ENCODE data around the gene FTL.
A peak's percentile ranks its signal among the peaks of the same experiment; 100 is the strongest.

The FTL gene

DNA sequence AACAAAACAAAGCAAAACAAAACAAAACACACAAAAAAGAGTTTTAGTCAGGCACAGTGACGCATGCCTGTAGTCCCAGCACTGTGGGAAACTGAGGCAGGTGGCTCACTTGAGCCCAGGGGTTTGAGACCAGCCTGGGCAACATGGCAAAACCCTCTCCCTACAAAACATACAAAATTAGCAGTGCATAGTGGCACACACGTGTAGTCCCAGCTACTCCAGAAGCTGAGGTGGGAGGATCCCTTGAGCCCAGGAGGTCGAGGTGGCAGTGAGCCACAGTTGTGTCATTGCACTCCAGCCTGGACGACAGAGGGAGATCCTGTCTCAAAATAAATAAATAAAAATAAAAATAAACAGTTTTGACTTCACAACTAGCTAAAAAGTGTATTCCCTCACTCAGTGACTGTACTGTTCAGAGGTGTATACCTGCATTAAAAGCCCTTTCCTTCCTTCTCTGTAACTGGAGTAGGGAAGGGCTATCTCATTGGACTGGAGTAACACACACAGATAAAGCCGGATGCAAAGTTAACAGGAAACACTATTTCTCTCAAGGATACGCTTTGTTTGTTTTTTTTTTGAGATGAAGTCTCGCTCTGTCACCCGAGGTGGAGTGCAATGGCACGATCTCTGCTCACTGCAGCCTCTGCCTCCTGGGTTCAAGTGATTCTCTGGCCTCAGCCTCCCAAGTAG, 14.1 kb upstream of the FTL start:
- ChIA-PET CTCF (interaction anchor here (1.2 kb wide), 1 partner anchor 20 kb away, joined by 4 read pairs; no protein-coding TSS in a partner anchor), POLR2A (ENCODE audit: low non-redundant PET) (no interaction called here)
- DNase-seq (ENCODE audit: low spot score), result no peak
- no peak overlapping the region for H3K27ac ChIP-seq
- TF ChIP-seq, protein P1, sequence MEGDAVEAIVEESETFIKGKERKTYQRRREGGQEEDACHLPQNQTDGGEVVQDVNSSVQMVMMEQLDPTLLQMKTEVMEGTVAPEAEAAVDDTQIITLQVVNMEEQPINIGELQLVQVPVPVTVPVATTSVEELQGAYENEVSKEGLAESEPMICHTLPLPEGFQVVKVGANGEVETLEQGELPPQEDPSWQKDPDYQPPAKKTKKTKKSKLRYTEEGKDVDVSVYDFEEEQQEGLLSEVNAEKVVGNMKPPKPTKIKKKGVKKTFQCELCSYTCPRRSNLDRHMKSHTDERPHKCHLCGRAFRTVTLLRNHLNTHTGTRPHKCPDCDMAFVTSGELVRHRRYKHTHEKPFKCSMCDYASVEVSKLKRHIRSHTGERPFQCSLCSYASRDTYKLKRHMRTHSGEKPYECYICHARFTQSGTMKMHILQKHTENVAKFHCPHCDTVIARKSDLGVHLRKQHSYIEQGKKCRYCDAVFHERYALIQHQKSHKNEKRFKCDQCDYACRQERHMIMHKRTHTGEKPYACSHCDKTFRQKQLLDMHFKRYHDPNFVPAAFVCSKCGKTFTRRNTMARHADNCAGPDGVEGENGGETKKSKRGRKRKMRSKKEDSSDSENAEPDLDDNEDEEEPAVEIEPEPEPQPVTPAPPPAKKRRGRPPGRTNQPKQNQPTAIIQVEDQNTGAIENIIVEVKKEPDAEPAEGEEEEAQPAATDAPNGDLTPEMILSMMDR (conservative IDR thresholded peaks at IDR 0.05; ENCODE audit: low read depth), result no peak

DNA sequence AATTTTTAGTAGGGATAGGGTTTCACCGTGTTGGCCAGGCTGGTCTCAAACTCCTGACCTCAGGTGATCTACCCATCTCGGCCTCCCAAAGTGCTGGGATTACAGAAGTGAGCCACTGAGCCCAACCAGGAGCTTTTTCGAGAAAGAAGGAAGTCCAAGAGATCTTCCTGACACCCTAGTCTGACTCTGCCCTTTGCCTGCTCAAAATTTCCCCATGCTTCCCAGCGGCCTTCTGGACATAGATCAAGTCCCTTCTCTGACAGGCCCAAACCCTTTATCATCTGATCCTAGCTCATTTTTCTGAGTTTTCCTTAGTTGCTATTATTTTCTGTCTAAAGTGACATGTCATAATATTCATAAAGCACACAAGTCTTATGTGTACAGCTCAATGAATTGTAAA, 12.0 kb upstream of the FTL start:
- ChIA-PET POLR2A (ENCODE audit: low non-redundant PET) (interaction anchor here (0.8 to 1.2 kb wide), 2 partner anchors 9 to 77 kb away, joined by 3 to 5 read pairs; no protein-coding TSS in a partner anchor), CTCF (interaction anchor here (0.6 kb wide), 1 partner anchor 158 kb away, joined by 3 read pairs; no protein-coding TSS in a partner anchor)
- peak overlapping the region; percentile 85; the same call in 1 of the 2 replicates for H3K27ac ChIP-seq
- DNase-seq (ENCODE audit: low spot score), result no peak
- TF ChIP-seq, protein P1 (conservative IDR thresholded peaks at IDR 0.05; ENCODE audit: low read depth), result no peak

DNA sequence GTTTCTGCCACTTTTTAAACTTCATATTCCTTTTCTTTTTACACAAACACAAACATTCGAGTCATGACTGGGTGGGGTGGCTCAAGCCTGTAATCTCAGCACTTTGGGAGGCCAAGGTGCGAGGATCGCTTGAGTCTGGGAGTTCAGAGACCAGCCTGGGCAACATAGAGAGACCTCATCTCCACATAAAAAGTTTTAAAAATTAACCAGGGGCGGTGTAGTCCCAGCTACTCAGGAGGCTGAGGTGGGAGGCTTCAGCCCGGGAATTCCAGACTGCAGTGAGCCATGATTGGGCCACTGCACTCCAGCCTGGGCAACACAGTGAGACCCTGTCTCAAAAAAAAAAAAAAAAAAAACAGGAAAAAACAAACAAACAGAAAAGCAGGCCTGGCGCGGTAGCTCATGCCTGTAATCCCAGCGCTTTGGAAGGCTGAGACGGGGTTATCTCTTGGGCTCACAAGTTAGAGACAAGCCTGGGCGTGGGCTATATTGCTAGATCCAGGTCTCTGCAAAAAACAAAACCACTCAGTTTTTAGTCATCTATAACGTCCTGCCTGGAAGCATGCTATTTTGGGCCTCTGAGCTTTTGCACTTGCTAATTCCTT, 11.0 kb upstream of the FTL start:
- TF ChIP-seq, protein P1 (conservative IDR thresholded peaks at IDR 0.05; ENCODE audit: low read depth), result no peak
- CTCF ChIA-PET, result interaction anchor here (0.6 kb wide), 2 partner anchors 54 to 60 kb away, joined by 4 to 5 read pairs; no protein-coding TSS in a partner anchor
- POLR2A ChIA-PET (ENCODE audit: low non-redundant PET), result interaction anchor here (0.6 kb wide), 2 partner anchors 21 to 400 kb away, joined by 3 to 9 read pairs; no protein-coding TSS in a partner anchor
- no peak for DNase-seq (ENCODE audit: low spot score)
- peak overlapping the region; percentile 85 for H3K27ac ChIP-seq

GRCh38 chr19:48954595-48955307, 10.4 kb upstream of the FTL start, which contains the start of gene BAX:
TSS of gene BAX (plus strand) at chr19:48954875. CDS start at chr19:48954929, 54 bp downstream.
- CTCF ChIA-PET, result interaction anchor here (0.6 kb wide), 1 partner anchor 61 kb away, joined by 5 read pairs; no protein-coding TSS in a partner anchor
- DNase-seq (ENCODE audit: low spot score), result peak; percentile 95
- H3K27ac ChIP-seq, result peak within 1 kb of the TSS; percentile 85
- TF ChIP-seq, protein P1 (conservative IDR thresholded peaks at IDR 0.05; ENCODE audit: low read depth), result no peak
- POLR2A ChIA-PET (ENCODE audit: low non-redundant PET), result interaction anchor here (0.6 kb wide), 2 partner anchors 22 to 399 kb away, joined by 3 to 9 read pairs; no protein-coding TSS in a partner anchor

- peak overlapping the region; percentile 85 for H3K27ac ChIP-seq
- CTCF ChIA-PET, result interaction anchor here (0.7 kb wide), 1 partner anchor 195 kb away, joined by 3 read pairs; no protein-coding TSS in a partner anchor
Measured at GRCh38 chr19:48955308-48955958, 9.7 kb upstream of the FTL start.

More at GRCh38 chr19:48955308-48955958, 9.7 kb upstream of the FTL start:
- DNase-seq (ENCODE audit: low spot score), result no peak
- TF ChIP-seq, protein P1 (conservative IDR thresholded peaks at IDR 0.05; ENCODE audit: low read depth), result no peak
- POLR2A ChIA-PET (ENCODE audit: low non-redundant PET), result interaction anchor here (0.5 kb wide), 1 partner anchor 166 kb away, joined by 3 read pairs; no protein-coding TSS in a partner anchor
